K562 (cell line): ENCODE measurements around the gene RNU6-9. TPM values are rescaled to one million over a fixed set of nuclear protein-coding genes. Genes with fewer than 3 reads are reported as not detected.

Experiments
- CBX5 ChIP-seq: IDR thresholded peaks from 2 replicates; pipeline ENCODE4 v1.6.1; 2014; ENCODE audit warnings: low read depth, borderline replicate concordance
- CC2D1A ChIP-seq: fragments of 450-650 bp; IDR thresholded peaks from 2 replicates; pipeline ENCODE4 v1.6.1; 2017; ENCODE audit warnings: mild to moderate bottlenecking
- FOXK2 ChIP-seq, 2 experiments: fragments of 450-650 bp; IDR thresholded peaks in 1 of 2; conservative IDR thresholded peaks in 1 of 2; 2 replicates each; pipeline ENCODE4 v1.6.1; 2016; ENCODE audit warnings: low read depth in 2 of 2, mild to moderate bottlenecking in 1 of 2
- KAT2B ChIP-seq: IDR thresholded peaks from one replicate; pipeline ENCODE4 v1.6.1; 2012; ENCODE audit warnings: low read depth, mild to moderate bottlenecking, control low read depth, inconsistent platforms, low read length, moderate library complexity
- MAFG ChIP-seq: fragments of 450-650 bp; conservative IDR thresholded peaks from 2 replicates; pipeline ENCODE4 v1.6.1; 2016; ENCODE audit warnings: missing genetic modification characterization, missing compliant biosample characterization
- NEUROD1 ChIP-seq: fragments of 150-350 bp; IDR thresholded peaks from 2 replicates; pipeline ENCODE4 v1.6.1; 2014; ENCODE audit warnings: borderline replicate concordance, low read length, low read depth; ENCODE audit not compliant: partially characterized antibody
- NFIX ChIP-seq: fragments of 250-450 bp; sonication (Bioruptor Pico); IDR thresholded peaks from 2 replicates; pipeline ENCODE4 v1.4.0; 2020; ENCODE audit warnings: low read depth, mild to moderate bottlenecking, moderate library complexity
- POLR2AphosphoS5 ChIP-seq: IDR thresholded peaks from 2 replicates; pipeline ENCODE4 v1.6.1; 2011; ENCODE audit warnings: mild to moderate bottlenecking, low read depth, low read length, moderate library complexity; ENCODE audit not compliant: control insufficient read depth, insufficient read depth
- POLR2B ChIP-seq: fragments of 450-650 bp; IDR thresholded peaks from 2 replicates; pipeline ENCODE4 v1.6.1; 2018; ENCODE audit warnings: low read depth; ENCODE audit not compliant: partially characterized antibody
- PTBP1 ChIP-seq: fragments of 200-400 bp; formaldehyde crosslinking; IDR thresholded peaks from 2 replicates; pipeline ENCODE4 v1.6.1; 2017; ENCODE audit warnings: low read depth, low read length
- TAL1 ChIP-seq: fragments of 450-650 bp; IDR thresholded peaks from 2 replicates; pipeline ENCODE4 v1.6.1; 2016; ENCODE audit warnings: mild to moderate bottlenecking
- ZNF780A ChIP-seq: fragments of 250-450 bp; sonication (Bioruptor Pico); IDR thresholded peaks from 2 replicates; pipeline ENCODE4 v1.5.0; 2021; ENCODE audit warnings: mild to moderate bottlenecking
- polyA plus RNA-seq, 8 experiments: library from polyadenylated mRNA; depleted of rRNA in 4 of 8; stranded (reverse) in 5 of 8; unstranded in 3 of 8; fragments of >200 nt; fragmentation: Nextera tagmentation in 2 of 8; fragmentation: Illumina TruSeq in 1 of 8; extraction: Ambion mirVana in 2 of 8; extraction: Trizol in 1 of 8; gene quantifications; 2 replicates each; pipeline versions ENCODE4 v1.2.1 to v1.2.3, GENCODE V29; 2011 to 2014; ENCODE audit warnings: inconsistent platforms in 1 of 8, missing spikeins in 1 of 8
- total RNA-seq, 7 experiments: library from RNA; depleted of rRNA in 6 of 7; stranded (reverse); fragments of >200 nt in 6 of 7; fragmentation: Illumina TruSeq in 2 of 7; extraction: Trizol in 2 of 7; gene quantifications; 2 replicates each; pipeline versions ENCODE4 v1.2.1 to v1.2.3, GENCODE V29; 2011 to 2021; ENCODE audit warnings: low replicate concordance in 1 of 7
- TF ChIP-seq, protein P1 (sequence below): fragments of 250-450 bp; sonication (Bioruptor Pico); IDR thresholded peaks from 2 replicates; pipeline ENCODE4 v1.4.0; 2020; ENCODE audit warnings: mild to moderate bottlenecking, moderate library complexity
- TF ChIP-seq, protein P2 (sequence below): fragments of 450-650 bp; formaldehyde crosslinking; IDR thresholded peaks from 2 replicates; pipeline ENCODE4 v1.4.0; 2020; ENCODE audit warnings: mild to moderate bottlenecking
- TF ChIP-seq, protein P3 (sequence below): fragments of 250-450 bp; sonication (Bioruptor Pico); IDR thresholded peaks from 2 replicates; pipeline ENCODE4 v1.8.0; 2022; ENCODE audit warnings: moderate library complexity, mild to moderate bottlenecking, inconsistent platforms
- TF ChIP-seq, protein P4 (sequence below): fragments of 250-450 bp; sonication (Bioruptor Pico); IDR thresholded peaks from 2 replicates; pipeline ENCODE4 v1.4.0; 2020
- TF ChIP-seq, protein P5 (sequence below), 2 experiments: fragments of 450-650 bp in 1 of 2; IDR thresholded peaks; 2 replicates each; pipeline ENCODE4 v1.6.1; 2011 to 2017; ENCODE audit warnings: low read depth in 2 of 2, antibody characterized with exemption in 1 of 2, borderline replicate concordance in 1 of 2, low read length in 1 of 2, mild to moderate bottlenecking in 1 of 2, mixed read lengths in 1 of 2; ENCODE audit not compliant: control insufficient read depth in 1 of 2

The RNU6-9 gene
- total and polyA plus RNA-seq, 9 of the 15 experiments (the other 6 are each of a cell fraction or from before 2014, with no cell fraction given) = not detected

DNA sequence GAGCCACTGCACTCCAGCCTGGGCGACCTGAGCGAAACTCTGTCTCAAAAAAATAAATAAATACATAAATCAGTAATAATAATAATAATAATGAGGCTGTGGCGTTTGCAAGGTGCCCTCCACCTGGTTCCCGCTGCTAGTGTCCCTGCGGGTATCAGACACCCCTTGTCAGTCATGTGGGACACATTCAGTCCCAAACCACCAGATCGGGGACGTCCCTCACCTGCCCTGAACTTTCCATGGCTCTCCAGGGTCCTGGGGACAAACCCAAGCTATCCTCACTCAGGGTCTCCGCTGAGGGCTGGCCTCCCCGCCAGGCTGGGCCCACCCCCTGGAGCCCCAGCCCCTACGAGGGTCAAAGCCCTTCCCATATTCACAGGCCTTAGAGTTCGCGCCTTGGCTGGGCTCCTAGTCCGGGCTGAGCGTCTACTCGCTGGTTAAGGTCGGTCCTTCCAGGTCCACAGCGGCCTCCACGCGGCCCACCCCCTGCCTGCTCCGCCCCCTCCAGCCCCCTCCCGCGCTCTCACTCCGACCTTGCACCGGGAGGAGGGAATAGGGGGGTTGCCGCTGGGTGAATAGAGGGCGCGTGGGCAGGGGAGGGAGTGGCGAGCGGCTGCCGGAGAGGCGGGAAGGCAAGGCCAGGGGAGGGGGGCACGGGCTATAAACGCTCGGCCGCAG is 23.5 kb downstream of the RNU6-9 start (continued):
- TF ChIP-seq, protein P1, sequence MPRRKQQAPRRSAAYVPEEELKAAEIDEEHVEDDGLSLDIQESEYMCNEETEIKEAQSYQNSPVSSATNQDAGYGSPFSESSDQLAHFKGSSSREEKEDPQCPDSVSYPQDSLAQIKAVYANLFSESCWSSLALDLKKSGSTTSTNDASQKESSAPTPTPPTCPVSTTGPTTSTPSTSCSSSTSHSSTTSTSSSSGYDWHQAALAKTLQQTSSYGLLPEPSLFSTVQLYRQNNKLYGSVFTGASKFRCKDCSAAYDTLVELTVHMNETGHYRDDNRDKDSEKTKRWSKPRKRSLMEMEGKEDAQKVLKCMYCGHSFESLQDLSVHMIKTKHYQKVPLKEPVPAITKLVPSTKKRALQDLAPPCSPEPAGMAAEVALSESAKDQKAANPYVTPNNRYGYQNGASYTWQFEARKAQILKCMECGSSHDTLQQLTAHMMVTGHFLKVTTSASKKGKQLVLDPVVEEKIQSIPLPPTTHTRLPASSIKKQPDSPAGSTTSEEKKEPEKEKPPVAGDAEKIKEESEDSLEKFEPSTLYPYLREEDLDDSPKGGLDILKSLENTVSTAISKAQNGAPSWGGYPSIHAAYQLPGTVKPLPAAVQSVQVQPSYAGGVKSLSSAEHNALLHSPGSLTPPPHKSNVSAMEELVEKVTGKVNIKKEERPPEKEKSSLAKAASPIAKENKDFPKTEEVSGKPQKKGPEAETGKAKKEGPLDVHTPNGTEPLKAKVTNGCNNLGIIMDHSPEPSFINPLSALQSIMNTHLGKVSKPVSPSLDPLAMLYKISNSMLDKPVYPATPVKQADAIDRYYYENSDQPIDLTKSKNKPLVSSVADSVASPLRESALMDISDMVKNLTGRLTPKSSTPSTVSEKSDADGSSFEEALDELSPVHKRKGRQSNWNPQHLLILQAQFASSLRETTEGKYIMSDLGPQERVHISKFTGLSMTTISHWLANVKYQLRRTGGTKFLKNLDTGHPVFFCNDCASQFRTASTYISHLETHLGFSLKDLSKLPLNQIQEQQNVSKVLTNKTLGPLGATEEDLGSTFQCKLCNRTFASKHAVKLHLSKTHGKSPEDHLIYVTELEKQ = no peak
- TF ChIP-seq FOXK2 (conservative IDR thresholded peaks at IDR 0.05 in 1 of 2, IDR thresholded peaks at IDR 0.05 in 1 of 2; ENCODE audit: low read depth in 2 of 2) (no peak), KAT2B (no peak), POLR2B (peak; percentile 15), CC2D1A (no peak), CBX5 (peak; percentile 29; the same call in 1 of the 2 replicates), PTBP1 (no peak), NEUROD1 (no peak), POLR2AphosphoS5 (0 out of 2 replicates have a peak, but pooled peaks have one; percentile 21), ZNF780A (no peak), TAL1 (no peak), NFIX (no peak), MAFG (tag) (no peak)
- TF ChIP-seq, protein P2, sequence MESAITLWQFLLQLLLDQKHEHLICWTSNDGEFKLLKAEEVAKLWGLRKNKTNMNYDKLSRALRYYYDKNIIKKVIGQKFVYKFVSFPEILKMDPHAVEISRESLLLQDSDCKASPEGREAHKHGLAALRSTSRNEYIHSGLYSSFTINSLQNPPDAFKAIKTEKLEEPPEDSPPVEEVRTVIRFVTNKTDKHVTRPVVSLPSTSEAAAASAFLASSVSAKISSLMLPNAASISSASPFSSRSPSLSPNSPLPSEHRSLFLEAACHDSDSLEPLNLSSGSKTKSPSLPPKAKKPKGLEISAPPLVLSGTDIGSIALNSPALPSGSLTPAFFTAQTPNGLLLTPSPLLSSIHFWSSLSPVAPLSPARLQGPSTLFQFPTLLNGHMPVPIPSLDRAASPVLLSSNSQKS = no peak
- TF ChIP-seq, protein P3, sequence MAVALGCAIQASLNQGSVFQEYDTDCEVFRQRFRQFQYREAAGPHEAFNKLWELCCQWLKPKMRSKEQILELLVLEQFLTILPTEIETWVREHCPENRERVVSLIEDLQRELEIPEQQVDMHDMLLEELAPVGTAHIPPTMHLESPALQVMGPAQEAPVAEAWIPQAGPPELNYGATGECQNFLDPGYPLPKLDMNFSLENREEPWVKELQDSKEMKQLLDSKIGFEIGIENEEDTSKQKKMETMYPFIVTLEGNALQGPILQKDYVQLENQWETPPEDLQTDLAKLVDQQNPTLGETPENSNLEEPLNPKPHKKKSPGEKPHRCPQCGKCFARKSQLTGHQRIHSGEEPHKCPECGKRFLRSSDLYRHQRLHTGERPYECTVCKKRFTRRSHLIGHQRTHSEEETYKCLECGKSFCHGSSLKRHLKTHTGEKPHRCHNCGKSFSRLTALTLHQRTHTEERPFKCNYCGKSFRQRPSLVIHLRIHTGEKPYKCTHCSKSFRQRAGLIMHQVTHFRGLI (CRISPR knock-in tag) = no peak
- TF ChIP-seq, protein P4, sequence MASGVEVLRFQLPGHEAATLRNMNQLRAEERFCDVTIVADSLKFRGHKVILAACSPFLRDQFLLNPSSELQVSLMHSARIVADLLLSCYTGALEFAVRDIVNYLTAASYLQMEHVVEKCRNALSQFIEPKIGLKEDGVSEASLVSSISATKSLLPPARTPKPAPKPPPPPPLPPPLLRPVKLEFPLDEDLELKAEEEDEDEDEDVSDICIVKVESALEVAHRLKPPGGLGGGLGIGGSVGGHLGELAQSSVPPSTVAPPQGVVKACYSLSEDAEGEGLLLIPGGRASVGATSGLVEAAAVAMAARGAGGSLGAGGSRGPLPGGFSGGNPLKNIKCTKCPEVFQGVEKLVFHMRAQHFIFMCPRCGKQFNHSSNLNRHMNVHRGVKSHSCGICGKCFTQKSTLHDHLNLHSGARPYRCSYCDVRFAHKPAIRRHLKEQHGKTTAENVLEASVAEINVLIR = no peak
- TF ChIP-seq, protein P5, sequence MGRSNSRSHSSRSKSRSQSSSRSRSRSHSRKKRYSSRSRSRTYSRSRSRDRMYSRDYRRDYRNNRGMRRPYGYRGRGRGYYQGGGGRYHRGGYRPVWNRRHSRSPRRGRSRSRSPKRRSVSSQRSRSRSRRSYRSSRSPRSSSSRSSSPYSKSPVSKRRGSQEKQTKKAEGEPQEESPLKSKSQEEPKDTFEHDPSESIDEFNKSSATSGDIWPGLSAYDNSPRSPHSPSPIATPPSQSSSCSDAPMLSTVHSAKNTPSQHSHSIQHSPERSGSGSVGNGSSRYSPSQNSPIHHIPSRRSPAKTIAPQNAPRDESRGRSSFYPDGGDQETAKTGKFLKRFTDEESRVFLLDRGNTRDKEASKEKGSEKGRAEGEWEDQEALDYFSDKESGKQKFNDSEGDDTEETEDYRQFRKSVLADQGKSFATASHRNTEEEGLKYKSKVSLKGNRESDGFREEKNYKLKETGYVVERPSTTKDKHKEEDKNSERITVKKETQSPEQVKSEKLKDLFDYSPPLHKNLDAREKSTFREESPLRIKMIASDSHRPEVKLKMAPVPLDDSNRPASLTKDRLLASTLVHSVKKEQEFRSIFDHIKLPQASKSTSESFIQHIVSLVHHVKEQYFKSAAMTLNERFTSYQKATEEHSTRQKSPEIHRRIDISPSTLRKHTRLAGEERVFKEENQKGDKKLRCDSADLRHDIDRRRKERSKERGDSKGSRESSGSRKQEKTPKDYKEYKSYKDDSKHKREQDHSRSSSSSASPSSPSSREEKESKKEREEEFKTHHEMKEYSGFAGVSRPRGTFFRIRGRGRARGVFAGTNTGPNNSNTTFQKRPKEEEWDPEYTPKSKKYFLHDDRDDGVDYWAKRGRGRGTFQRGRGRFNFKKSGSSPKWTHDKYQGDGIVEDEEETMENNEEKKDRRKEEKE (IDR thresholded peaks at IDR 0.05; ENCODE audit: borderline replicate concordance in 1 of 2, control insufficient read depth in 1 of 2, low read depth in 2 of 2, low read length in 1 of 2) = no peak
